Endometrial microvascular endothelial cells (primary cell): Measurements from ENCODE around the gene PLCH1. TPM values are rescaled to one million over a fixed set of nuclear protein-coding genes. Genes with fewer than 3 reads are reported as not detected.

Source experiments
- in situ Hi-C: cut with HindIII; loops from 2 replicates; pipeline ENCODE4 v1.10.0; 2017; ENCODE audit warnings: low sequenced_read_pairs, low pct_unique_long_range_greater_than_20kb; ENCODE audit errors: inconsistent ontology term
- total RNA-seq: library from RNA; depleted of rRNA; stranded (reverse); fragments of >200 nt; gene quantifications from one replicate; pipeline ENCODE4 v1.2.3, GENCODE V29; 2015; ENCODE audit errors: inconsistent ontology term

The PLCH1 gene
- total RNA-seq, 1 donor from 2014 or later, result not detected

- in situ Hi-C loops, result no loop called here
Measured at GRCh38 chr3:155516439-155516838, 228.4 kb downstream of the PLCH1 start.

DNA sequence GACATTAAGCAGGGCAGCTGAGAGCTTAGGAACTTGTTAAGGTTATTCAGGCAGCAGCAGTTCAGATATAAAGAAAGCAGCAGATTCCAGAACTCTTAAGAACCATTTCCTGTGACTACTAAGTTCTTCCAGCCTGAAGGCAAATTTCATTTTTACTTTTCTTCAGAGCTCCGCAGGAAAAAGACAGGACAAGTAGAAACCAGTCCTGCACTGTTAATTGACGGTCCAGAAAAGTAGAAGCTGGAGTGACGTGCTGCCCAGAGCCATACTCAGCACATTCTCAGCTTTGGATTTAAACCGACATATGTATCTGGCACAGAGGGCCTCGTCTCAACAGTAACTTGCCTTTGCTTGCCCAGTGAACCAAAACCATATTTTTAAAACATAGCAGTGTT is 232.0 kb downstream of the PLCH1 start:
- in situ Hi-C loops, result no loop called here

- in situ Hi-C loops, result no loop called here
Measured at GRCh38 chr3:155512175-155512866, 232.6 kb downstream of the PLCH1 start.

GRCh38 chr3:155504682-155505081 is 240.2 kb downstream of the PLCH1 start:
- in situ Hi-C loops, result no loop called here

DNA sequence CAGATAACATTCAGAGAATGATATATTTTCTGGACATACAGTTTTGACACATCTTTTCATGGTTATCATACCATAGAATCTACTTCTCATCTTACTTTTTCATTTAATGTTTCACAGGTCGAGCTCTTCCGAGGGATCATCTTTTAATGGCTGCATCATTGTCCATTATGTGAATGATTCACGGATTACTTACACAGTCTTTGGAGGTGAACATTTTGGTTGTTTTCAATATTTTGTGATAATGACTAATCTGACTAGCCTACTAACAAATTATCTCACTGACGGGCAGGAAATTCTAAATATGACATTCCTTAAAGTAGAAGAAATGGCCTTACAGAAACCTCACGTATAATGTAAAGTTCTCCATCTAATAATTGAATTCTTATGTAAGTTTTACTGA is 242.2 kb downstream of the PLCH1 start:
- in situ Hi-C loops, result no loop called here

- in situ Hi-C loops, result no loop called here
Measured at GRCh38 chr3:155500194-155500818, 244.6 kb downstream of the PLCH1 start.

DNA sequence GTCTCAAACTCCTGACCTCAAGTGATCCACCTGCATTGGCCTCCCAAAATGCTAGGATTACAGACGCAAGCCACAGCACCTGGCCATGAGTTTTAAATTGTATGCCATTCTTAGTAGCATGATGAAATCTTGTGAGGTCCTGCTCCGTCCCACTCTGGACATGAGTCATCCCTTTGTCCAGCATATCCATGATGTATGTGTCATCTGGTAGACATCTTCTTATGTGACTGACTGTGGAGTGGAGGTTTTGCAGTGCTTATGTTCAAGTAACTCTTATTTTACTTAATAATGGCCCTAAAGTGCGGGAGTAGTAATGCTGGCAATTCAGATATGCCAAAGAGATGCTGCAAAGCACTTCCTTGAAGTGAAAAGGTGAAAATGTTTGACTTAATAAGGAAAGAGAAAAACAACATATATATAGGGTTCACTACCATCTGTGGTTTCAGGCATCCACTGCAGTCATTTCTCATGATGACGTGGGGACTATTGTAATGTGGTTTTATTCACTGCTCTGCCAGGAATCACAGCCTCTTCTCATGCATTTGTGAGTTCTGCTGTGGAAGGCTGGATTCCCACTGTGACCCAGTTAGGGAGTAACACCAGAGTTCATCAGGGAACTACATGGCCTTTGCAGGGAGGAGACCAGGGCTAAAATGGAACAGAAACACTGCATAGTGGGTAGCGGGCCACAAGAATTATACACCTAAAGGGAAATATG is 246.8 kb downstream of the PLCH1 start:
- in situ Hi-C loops, result no loop called here

DNA sequence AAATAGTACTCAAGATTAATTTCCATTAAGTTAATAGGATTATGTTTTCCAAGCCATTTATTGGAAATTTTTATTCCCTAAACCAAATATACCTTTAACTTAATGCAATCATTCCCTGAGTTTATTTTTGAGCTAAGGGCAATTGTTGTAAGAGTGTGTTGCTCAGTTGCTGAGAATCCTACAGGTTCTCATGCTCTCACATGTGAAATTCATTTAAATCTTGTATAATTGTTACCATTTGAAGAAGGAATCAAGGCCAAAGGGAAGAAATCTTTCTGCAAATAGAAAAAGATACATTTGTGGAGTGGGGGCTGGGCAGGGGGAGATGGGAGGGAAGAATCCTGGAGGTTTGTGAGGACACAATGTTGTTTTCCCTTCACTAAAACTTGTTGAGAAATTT is 248.7 kb downstream of the PLCH1 start:
- in situ Hi-C loops, result no loop called here

DNA sequence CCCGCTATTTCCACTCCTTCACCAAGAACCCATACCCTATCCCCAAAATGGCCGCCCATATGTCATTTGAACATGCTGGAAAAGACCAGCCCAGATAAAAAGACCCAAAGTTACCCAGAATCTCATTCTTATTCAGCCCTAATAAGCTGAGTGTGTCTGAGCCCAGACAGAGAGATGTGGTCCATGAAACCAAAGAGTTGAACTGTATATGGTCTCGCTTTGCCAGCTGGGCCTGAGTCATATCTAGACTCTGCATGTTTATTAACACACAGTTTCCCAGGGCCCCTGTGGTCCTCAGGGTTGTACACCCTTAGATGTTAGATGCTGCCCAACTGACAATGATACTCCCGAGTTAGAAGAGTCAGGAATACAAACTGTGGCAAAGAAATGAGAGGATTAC is 249.5 kb downstream of the PLCH1 start:
- in situ Hi-C loops, result no loop called here

DNA sequence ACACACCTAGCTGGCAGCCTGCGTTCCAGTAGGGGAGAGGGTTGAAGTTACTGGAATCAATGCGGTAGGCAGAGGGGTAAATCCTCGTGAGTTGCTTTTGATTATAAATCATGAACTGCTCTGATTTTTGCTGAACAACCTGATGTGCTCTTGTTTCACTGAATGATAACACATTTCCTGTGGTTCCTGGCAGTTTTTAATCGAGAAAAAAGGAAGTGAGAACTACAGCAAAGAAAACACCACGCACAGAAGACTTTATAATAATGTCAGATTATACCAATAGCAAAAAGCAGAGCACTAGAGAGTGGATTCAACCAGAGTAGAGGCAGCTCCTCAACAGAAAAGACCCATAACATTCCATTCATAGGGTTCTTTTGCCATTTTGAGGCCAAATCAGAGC is 250.5 kb downstream of the PLCH1 start:
- in situ Hi-C loops, result no loop called here

DNA sequence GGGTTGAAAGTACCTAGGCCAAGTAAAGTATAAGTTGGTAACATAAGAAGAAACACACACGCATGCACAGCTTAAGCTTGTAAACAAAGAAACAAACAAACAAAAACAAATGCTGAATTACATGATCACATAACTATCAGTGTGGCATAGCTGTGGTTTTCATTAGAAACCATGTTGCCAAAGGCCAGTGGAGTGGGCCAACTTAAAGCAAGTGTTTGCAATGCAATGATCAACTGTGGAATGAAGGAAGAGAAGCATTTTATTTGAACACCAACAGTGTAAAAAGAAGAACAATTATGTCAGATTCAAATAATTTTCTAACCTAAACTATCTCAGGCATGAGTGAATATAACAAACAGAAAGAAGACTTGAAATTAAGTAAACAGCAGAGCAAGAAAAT is 252.0 kb downstream of the PLCH1 start:
- in situ Hi-C loops, result no loop called here

DNA sequence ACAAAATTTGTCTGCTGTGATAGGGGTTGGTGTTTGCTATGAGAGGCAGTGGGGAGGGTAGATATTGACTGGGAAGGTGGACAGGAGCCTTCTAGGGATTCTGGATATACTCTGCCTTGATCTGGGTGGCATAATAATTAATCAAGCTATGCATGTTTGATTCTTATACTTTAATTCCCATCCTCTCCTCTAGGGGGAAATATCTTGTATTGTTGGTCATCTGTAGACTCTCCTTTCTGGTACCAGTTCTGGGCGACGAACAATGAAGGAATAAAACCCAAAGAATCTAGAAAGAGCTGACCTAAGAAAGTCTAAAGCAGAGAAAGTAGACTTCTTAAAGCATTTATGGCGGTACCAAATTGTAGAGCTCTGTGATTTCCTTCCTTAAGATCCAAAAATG is 253.2 kb downstream of the PLCH1 start:
- in situ Hi-C loops, result no loop called here

- in situ Hi-C loops, result no loop called here
Measured at GRCh38 chr3:155488671-155489070, 256.2 kb downstream of the PLCH1 start.

DNA sequence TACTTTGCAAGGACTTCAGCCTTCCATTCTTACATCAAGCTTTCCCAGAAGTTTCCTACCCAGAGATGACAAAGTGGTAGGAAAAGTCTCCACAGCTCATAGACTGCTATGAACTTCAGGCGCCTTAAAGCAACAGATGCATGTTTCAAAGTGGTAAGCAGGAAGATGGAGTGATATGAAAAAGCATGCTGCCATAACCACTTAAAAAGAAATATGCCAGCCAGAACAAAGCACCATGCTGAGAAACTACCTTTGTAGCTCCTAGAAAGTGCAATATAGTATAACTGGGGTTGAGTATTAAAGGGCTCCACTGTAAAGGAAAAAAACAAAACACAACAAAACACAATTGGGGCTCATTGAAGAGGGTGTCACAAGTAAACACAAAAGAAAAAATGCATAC is 259.0 kb downstream of the PLCH1 start:
- in situ Hi-C loops, result no loop called here

DNA sequence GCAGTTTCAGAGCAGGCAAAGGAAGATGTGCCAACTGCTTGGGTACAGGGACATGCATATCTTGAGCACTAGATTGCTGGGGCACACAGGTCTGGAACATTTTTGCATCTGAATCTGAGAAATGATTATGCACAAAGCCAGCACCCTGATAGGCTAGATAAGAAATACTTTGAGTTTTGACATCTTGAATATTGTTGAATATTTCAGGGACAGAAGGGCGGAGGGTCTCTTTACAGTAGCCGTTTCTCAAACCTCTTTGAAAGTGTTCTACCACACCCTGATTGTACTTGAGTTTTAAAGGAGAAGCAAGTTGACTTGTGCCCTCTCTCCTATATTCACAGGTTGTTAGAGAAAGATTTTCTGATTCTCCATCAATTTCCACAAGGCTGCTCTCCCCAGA is 263.3 kb downstream of the PLCH1 start:
- in situ Hi-C loops, result no loop called here

DNA sequence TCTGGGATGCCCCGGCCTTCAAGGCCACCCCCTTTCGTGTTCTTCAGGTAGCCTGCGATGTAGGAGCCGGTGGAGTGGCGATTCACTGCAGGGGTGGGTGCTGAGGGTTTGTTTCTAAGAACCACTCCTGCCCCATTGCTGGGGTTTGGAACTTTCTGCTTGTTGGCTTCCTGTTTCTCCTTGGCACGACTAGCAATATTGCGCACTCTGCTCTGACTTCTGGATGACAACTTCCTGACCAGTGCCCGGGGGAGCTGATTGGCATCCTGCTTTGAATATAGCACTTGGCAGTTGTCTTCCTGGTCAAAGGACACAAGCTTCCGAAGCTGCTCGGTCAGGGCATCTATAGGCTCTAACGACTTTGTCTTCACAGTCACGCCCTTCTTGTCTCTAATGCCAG is 263.8 kb downstream of the PLCH1 start:
- in situ Hi-C loops, result no loop called here

DNA sequence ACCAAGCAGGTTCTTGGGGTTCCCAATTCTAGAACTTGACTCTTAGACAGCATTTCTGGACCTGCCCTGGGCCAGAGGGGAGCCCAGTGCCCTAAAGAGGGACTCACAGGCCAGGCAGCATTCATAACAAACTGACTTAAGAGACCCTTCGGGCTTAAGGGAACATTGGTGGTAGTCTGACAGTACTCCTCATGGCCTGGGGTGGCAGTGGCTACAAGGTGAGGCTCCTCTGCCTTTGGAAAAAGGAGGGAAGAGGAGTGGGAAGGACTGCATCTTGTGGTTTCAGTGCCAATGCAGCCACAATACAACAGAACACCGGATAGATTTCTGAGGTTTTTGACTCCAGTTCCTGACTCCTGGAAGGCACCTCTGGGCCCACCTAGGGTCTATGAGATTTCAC is 279.2 kb downstream of the PLCH1 start:
- in situ Hi-C loops, result no loop called here

DNA sequence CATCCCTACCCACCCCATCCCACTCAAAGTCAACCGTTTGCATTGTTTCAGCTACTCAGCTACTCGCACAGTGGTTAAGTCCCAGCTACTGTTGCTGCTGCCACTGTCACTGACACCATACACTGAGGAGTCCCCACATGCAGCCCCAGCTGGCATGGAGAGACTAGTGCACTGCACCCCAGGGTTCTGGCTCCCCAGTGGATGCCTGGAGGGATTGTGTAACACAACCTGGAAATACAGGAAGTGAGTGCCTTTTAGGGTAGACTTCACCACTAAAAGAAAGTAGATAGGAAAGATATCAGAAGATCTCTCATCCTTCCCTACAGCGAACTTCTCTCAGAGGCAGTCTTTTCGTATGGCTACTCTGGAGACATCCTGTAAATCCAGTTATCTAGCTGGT is 282.2 kb downstream of the PLCH1 start:
- in situ Hi-C loops, result no loop called here

DNA sequence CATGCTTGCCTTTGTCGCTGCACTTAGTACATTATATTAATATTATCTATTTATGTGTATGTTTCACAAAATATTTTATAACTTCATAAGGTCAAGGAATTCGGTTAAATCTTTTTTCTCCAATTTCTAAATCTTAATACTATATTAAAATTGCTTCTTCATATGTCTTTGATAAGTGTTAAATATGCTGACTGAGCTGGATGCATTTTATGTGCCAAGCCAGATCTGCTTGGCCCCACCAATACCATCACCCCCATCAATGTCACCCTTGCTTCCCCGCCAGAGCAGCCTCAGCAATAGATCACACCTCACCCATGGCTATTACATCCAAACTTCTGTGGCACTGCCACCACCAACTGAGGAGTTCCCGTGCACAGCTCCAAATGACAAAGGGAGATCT is 287.3 kb downstream of the PLCH1 start:
- in situ Hi-C loops, result no loop called here

DNA sequence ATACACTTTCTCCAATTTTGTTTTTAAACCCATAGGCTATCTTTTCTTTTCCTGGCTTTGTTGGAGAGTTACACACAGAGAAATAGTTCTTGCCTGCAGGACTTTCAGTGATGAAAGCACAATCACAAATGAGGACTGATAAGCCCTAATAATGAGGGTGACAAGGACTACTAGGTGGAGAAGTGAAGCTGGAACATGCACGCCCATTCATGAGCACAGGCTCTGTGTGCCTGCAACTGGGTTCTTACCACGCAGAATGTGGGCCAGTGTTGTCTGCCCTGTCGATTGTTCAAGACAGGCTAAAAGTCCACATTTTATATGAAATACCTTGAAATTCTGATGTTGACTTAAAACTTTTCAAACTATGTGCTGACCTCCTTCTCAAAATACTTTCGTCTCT is 289.1 kb downstream of the PLCH1 start:
- in situ Hi-C loops, result no loop called here
